H1 (cell line): ENCODE measurements around the gene LARP6. TPM values are rescaled to one million over a fixed set of nuclear protein-coding genes. Genes with fewer than 3 reads are reported as not detected.
"Not testable (repeated sequence)": the region's sequence is repeated elsewhere in the genome, so short reads cannot be mapped to it uniquely, and the experiment has no call there.

Experiments
- CTCF ChIA-PET: fragments of 300-600 bp; sonication (Branson Sonifier 250); formaldehyde crosslinking; loops from one replicate; lab custom pipeline; 2021; ENCODE audit not compliant: partially characterized antibody; lab: Charles Lee
- POLR2A ChIA-PET: fragments of 300-600 bp; sonication (Branson Sonifier 250); formaldehyde crosslinking; loops from one replicate; lab custom pipeline; 2021; ENCODE audit warnings: inconsistent platforms; ENCODE audit not compliant: partially characterized antibody; lab: Charles Lee
- DNase-seq, 2 experiments: peaks; one replicate each; pipeline versions ENCODE4 v3.0.0 to v3.0.0-alpha.2; 2010 to 2022; ENCODE audit warnings: low spot score in 2 of 2, low read depth in 1 of 2, mixed read lengths in 1 of 2
- FAIRE-seq: peaks from 2 replicates; lab custom pipeline; 2011; peaks lifted over from hg19 to GRCh38; lab: Jason Lieb, UNC
- H2AFZ ChIP-seq: 2 replicates; pipeline ENCODE4 v1.8.1; 2012; ENCODE audit warnings: low read length, inconsistent platforms
- H2AK5ac ChIP-seq: 2 replicates; pipeline ENCODE4 v1.6.1; 2013; ENCODE audit warnings: low read depth, low read length
- H2BK120ac ChIP-seq: replicated peaks from 2 replicates; pipeline ENCODE3; 2013; ENCODE audit warnings: low read depth, low read length, inconsistent platforms
- H2BK12ac ChIP-seq: 2 replicates; pipeline ENCODE4 v1.6.1; 2013; ENCODE audit warnings: low read depth, low read length
- H2BK15ac ChIP-seq: 2 replicates; pipeline ENCODE4 v1.6.1; 2013; ENCODE audit warnings: low read length
- H2BK20ac ChIP-seq: 2 replicates; pipeline ENCODE4 v1.6.1; 2013; ENCODE audit warnings: low read length
- H2BK5ac ChIP-seq: 2 replicates; pipeline ENCODE4 v1.6.1; 2013; ENCODE audit warnings: low read depth, low read length
- H3K14ac ChIP-seq: 2 replicates; pipeline ENCODE4 v1.6.1; 2013; ENCODE audit warnings: inconsistent platforms; ENCODE audit not compliant: insufficient read length
- H3K18ac ChIP-seq: 2 replicates; pipeline ENCODE4 v1.6.1; 2013; ENCODE audit warnings: low read length; ENCODE audit errors: extremely low read depth
- H3K23ac ChIP-seq: 2 replicates; pipeline ENCODE4 v1.6.1; 2013; ENCODE audit warnings: inconsistent platforms; ENCODE audit not compliant: insufficient read length
- H3K23me2 ChIP-seq: 2 replicates; pipeline ENCODE4 v1.6.1; 2013; ENCODE audit warnings: low read depth, low read length
- H3K27ac ChIP-seq: 2 replicates; pipeline ENCODE4 v1.6.1; 2011; ENCODE audit warnings: low read depth, low read length, inconsistent platforms
- H3K27me3 ChIP-seq, 4 experiments: replicated peaks in 1 of 4; 1 replicate in 1 of 4; 2 replicates in 3 of 4; pipeline versions ENCODE4 v1.6.1 to v1.8.1; 2011 to 2013; ENCODE audit warnings: low read length in 3 of 4, mild to moderate bottlenecking in 3 of 4, inconsistent platforms in 2 of 4, mixed read lengths in 2 of 4, moderate library complexity in 1 of 4; ENCODE audit not compliant: control insufficient read depth in 3 of 4, insufficient read depth in 3 of 4; ENCODE audit errors: extremely low read depth in 1 of 4
- H3K36me3 ChIP-seq, 4 experiments: 2 replicates each; pipeline versions ENCODE4 v1.6.1 to v1.8.1; 2011 to 2013; ENCODE audit warnings: mild to moderate bottlenecking in 4 of 4, low read length in 3 of 4, moderate library complexity in 2 of 4, control low read depth in 1 of 4, inconsistent platforms in 1 of 4; ENCODE audit not compliant: insufficient read depth in 4 of 4, control insufficient read depth in 2 of 4
- H3K4ac ChIP-seq: replicated peaks from 2 replicates; pipeline ENCODE3; 2013; ENCODE audit warnings: low read length, low read depth, mixed read lengths, inconsistent platforms; ENCODE audit not compliant: insufficient read length
- H3K4me1 ChIP-seq, 4 experiments: replicated peaks in 1 of 4; 1 replicate in 1 of 4; 2 replicates in 3 of 4; pipeline versions ENCODE4 v1.6.1 to v1.8.1; 2011 to 2013; ENCODE audit warnings: low read length in 3 of 4, inconsistent platforms in 2 of 4, mixed read lengths in 1 of 4; ENCODE audit not compliant: insufficient read depth in 4 of 4, control insufficient read depth in 3 of 4
- H3K4me2 ChIP-seq, 2 experiments: 2 replicates each; pipeline versions ENCODE4 v1.6.1 to v1.8.1; 2011 to 2013; ENCODE audit warnings: low read depth in 2 of 2, low read length in 2 of 2, control low read depth in 1 of 2, inconsistent platforms in 1 of 2, mild to moderate bottlenecking in 1 of 2; ENCODE audit not compliant: insufficient read depth in 1 of 2
- H3K4me3 ChIP-seq, 4 experiments: fragments of 200-600, 300-600 bp in 1 of 4; sonication (generic), shearing (Covaris generic), sonication (Bioruptor Twin) in 1 of 4; 2 replicates each; pipeline versions ENCODE4 v1.5.1 to v1.8.1; 2011 to 2016; ENCODE audit warnings: low read length in 4 of 4, low read depth in 3 of 4, control low read depth in 2 of 4, inconsistent platforms in 2 of 4, mild to moderate bottlenecking in 2 of 4, mixed read lengths in 1 of 4, moderate library complexity in 1 of 4; ENCODE audit not compliant: insufficient read depth in 2 of 4; ENCODE audit errors: extremely low read depth in 1 of 4
- H3K56ac ChIP-seq: replicated peaks from 2 replicates; pipeline ENCODE3; 2013; ENCODE audit warnings: low read depth, mild to moderate bottlenecking, mixed read lengths, low read length, inconsistent platforms; ENCODE audit not compliant: insufficient read length
- H3K79me1 ChIP-seq: 2 replicates; pipeline ENCODE4 v1.6.1; 2013; ENCODE audit warnings: low read depth, low read length, control low read depth
- H3K79me2 ChIP-seq, 2 experiments: 2 replicates each; pipeline versions ENCODE4 v1.6.1 to v1.8.1; 2012 to 2013; ENCODE audit warnings: low read length in 2 of 2, mild to moderate bottlenecking in 2 of 2, inconsistent platforms in 1 of 2; ENCODE audit not compliant: insufficient read depth in 2 of 2, control insufficient read depth in 1 of 2
- H3K9ac ChIP-seq, 4 experiments: replicated peaks in 1 of 4; 1 replicate in 1 of 4; 2 replicates in 3 of 4; pipeline versions ENCODE4 v1.6.1 to v1.8.1; 2011 to 2013; ENCODE audit warnings: low read depth in 3 of 4, low read length in 3 of 4, control low read depth in 2 of 4, mild to moderate bottlenecking in 2 of 4, moderate library complexity in 2 of 4, inconsistent platforms in 1 of 4; ENCODE audit errors: extremely low read depth in 1 of 4
- H3K9me3 ChIP-seq, 2 experiments: 2 replicates each; pipeline versions ENCODE4 v1.6.1 to v1.8.1; 2012 to 2013; ENCODE audit warnings: mild to moderate bottlenecking in 2 of 2, moderate library complexity in 2 of 2, control low read depth in 1 of 2, inconsistent platforms in 1 of 2, low read depth in 1 of 2, low read length in 1 of 2, mixed read lengths in 1 of 2; ENCODE audit not compliant: insufficient read depth in 2 of 2
- H4K20me1 ChIP-seq, 2 experiments: replicated peaks in 1 of 2; 2 replicates each; pipeline versions ENCODE3 to v1.8.1; 2011 to 2013; ENCODE audit warnings: inconsistent platforms in 2 of 2, low read length in 2 of 2, mild to moderate bottlenecking in 1 of 2; ENCODE audit not compliant: insufficient read depth in 2 of 2, control insufficient read depth in 1 of 2
- H4K5ac ChIP-seq: 2 replicates; pipeline ENCODE4 v1.6.1; 2013; ENCODE audit warnings: low read length, low read depth, mixed read lengths, inconsistent platforms; ENCODE audit not compliant: insufficient read length
- H4K8ac ChIP-seq: 2 replicates; pipeline ENCODE4 v1.8.0; 2013; ENCODE audit warnings: mild to moderate bottlenecking, moderate library complexity, low read length, inconsistent platforms; ENCODE audit not compliant: insufficient read depth; ENCODE audit errors: extremely low read depth
- H4K91ac ChIP-seq: replicated peaks from 2 replicates; pipeline ENCODE3; 2013; ENCODE audit warnings: low read length, mixed read lengths, inconsistent platforms; ENCODE audit not compliant: insufficient read length
- WGBS, 2 experiments: shearing (Covaris generic) in 1 of 2; methylation state at CpG; one replicate each; pipeline versions ENCODE4 v1.1.6 to v1.1.7; 2013 to 2015; ENCODE audit warnings: low lambda C conversion rate in 2 of 2, mixed read lengths in 2 of 2, inconsistent platforms in 1 of 2, low coverage in 1 of 2, missing lambda C conversion rate in 1 of 2; ENCODE audit not compliant: insufficient replicate concordance in 2 of 2, insufficient coverage in 1 of 2, insufficient read length in 1 of 2; ENCODE audit errors: extremely low coverage in 1 of 2, missing lambda C conversion rate in 1 of 2; 5-methylcytosine and 5-hydroxymethylcytosine counted together
- polyA plus RNA-seq, 7 experiments: library from polyadenylated mRNA; depleted of rRNA in 3 of 7; stranded (reverse) in 5 of 7; unstranded in 2 of 7; fragments of >200 nt in 5 of 7; fragments of 200-250 nt in 2 of 7; gene quantifications; 1 replicate in 5 of 7; 2 replicates in 1 of 7; 4 replicates in 1 of 7; pipeline versions ENCODE4 v1.2.1 to v1.2.3, GENCODE V29; 2011 to 2013; ENCODE audit warnings: missing spikeins in 2 of 7, mixed read lengths in 2 of 7
- total RNA-seq: library from RNA; stranded (reverse); fragmentation: NEBNext Ultra II Directional; extraction: Animal tissue kit (Norgen Biotek cat#: 25700); gene quantifications from 2 replicates; pipeline ENCODE4 v1.2.1, GENCODE V29; 2021

LARP6 gene
- total and polyA plus RNA-seq, 2 of the 8 experiments (the other 6 are each of a cell fraction or from before 2014, with no cell fraction given): 21.0 to 24.7 TPM

GRCh38 chr15:70815011-70815410, 38.9 kb downstream of the LARP6 start:
- H3K79me1 ChIP-seq, H2BK120ac ChIP-seq, H3K27me3 ChIP-seq, H4K91ac ChIP-seq, H2BK12ac ChIP-seq, H3K4me3 ChIP-seq, FAIRE-seq, H2BK5ac ChIP-seq, H3K18ac ChIP-seq, H3K9ac ChIP-seq, H2AFZ ChIP-seq, H3K23ac ChIP-seq, H4K8ac ChIP-seq, H4K20me1 ChIP-seq, H3K14ac ChIP-seq, H3K4me2 ChIP-seq, H4K5ac ChIP-seq, H3K9me3 ChIP-seq, H2AK5ac ChIP-seq, H3K36me3 ChIP-seq, H2BK20ac ChIP-seq, H3K4ac ChIP-seq, H2BK15ac ChIP-seq, H3K4me1 ChIP-seq, H3K23me2 ChIP-seq, H3K56ac ChIP-seq, DNase-seq, H3K27ac ChIP-seq, H3K79me2 ChIP-seq: not testable (repeated sequence)
- ChIA-PET CTCF (interaction anchor here (1.1 to 6.0 kb wide), 3 partner anchors 10 to 135 kb away, joined by 3 to 43 read pairs (median 4); no protein-coding TSS in a partner anchor), POLR2A (interaction anchor here (1.1 kb wide), 1 partner anchor 10 kb away, joined by 3 read pairs; no protein-coding TSS in a partner anchor)
- WGBS, 2 experiments: 84% methylated on average over 4 of the region's 4 CpGs; no CpG with 5 or more reads in 1 of the 2 experiments
